GM12892 (cell line): ENCODE measurements around the gene ARHGAP21.

Experiments used
- POLR2A ChIP-seq: IDR thresholded peaks from 2 replicates; pipeline ENCODE4 v1.6.1; 2011; ENCODE audit warnings: low read depth, low read length, control low read depth
- POLR2AphosphoS5 ChIP-seq: IDR thresholded peaks from 2 replicates; pipeline ENCODE4 v1.6.1; 2011; ENCODE audit warnings: low read depth, low read length, control low read depth
- TAF1 ChIP-seq: IDR thresholded peaks from 2 replicates; pipeline ENCODE4 v1.6.1; 2011; ENCODE audit warnings: low read depth, mild to moderate bottlenecking, control low read depth, low read length, borderline replicate concordance

DNA sequence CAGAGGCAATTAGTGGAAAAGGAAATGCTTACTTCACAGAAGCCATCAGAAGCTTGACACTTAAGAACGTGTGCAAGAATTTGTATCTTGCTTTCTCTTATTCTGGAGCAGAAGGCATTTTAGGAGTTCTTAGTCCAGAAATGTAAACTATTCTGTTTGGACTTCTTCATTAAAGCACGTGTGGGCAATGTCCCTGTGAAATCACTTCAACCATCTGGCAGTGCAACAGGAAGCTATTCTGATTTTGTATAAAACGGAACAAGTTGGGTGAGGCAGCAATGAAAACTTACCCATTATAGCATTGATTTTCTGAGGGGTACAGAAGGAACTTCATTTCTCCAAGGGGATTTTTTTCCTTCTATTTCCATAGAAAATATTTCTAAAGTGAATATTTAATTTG is 21.3 kb upstream of the ARHGAP21 start:
- TF ChIP-seq POLR2A (no peak), POLR2AphosphoS5 (no peak), TAF1 (no peak)
